BLaER1 (cell line): ENCODE data around the gene FNDC5.

ENCODE experiments used
- H3K27ac ChIP-seq: shearing (Covaris generic); formaldehyde crosslinking; 2 replicates; pipeline ENCODE4 v1.8.1; 2022
- H3K27me3 ChIP-seq: shearing (Covaris generic); formaldehyde crosslinking; 2 replicates; pipeline ENCODE4 v1.8.1; 2022
- H3K36me3 ChIP-seq: shearing (Covaris generic); formaldehyde crosslinking; 2 replicates; pipeline ENCODE4 v1.8.1; 2022
- H3K4me1 ChIP-seq: shearing (Covaris generic); formaldehyde crosslinking; 2 replicates; pipeline ENCODE4 v1.8.1; 2022
- H3K4me2 ChIP-seq: shearing (Covaris generic); formaldehyde crosslinking; 2 replicates; pipeline ENCODE4 v1.8.1; 2022
- H3K4me3 ChIP-seq: shearing (Covaris generic); formaldehyde crosslinking; 2 replicates; pipeline ENCODE4 v1.8.1; 2022
- H3K9ac ChIP-seq: shearing (Covaris generic); formaldehyde crosslinking; 2 replicates; pipeline ENCODE4 v1.8.1; 2022
- H3K9me3 ChIP-seq: shearing (Covaris generic); formaldehyde crosslinking; 2 replicates; pipeline ENCODE4 v1.8.1; 2022
- H4K20me1 ChIP-seq: shearing (Covaris generic); formaldehyde crosslinking; 2 replicates; pipeline ENCODE4 v1.8.1; 2022
- Cebpa-rat ChIP-seq: shearing (Covaris generic); IDR thresholded peaks from 2 replicates; pipeline ENCODE4 v1.8.1; 2022

FNDC5 gene

DNA sequence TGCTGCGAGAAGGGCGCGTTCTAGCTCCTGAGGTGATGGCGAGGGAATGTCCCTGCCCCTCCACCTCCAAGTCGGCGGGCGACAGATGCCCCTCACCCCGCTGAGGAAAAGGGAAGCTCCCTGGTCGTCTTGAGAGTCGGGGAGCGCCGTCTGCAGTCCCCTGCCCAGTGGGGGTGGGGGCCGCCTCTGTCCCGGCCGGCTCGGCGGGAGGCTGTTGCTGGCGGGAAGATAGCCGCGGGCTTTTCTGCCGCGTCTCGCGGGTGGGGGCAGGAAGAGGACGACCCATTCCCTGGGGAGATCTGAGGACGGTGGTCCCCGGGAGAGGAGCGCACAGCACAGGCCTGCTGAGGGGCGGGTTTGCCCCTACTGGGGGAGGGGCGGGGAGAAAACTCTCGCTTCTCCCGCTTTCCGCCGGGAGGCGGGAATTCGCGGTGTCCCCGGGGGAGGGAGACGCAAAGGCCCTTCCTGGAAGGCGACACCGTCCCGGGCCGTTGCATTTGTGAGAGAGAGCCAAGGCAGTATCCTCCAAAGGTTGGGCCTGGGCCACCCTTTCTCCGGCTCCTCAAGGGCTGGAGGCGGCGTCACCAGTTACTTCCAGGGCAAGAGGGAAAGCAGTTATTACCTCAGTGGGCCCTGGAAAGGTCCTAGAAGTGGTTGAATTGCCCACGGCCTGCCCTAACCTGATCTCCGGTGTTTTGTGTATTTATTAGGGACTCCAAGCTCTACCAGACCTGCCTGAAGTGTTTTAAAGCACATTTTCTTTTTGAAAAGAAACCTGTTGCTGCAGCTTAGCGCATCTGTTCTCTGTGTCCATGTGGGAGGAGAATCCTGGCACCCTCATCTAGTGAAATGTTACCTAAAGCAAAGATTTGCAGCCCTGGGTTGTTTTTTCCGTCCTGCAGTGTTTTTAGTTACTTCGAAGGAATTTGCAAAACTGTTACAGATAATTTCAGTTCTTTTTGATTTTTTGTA, 52.6 kb downstream of the FNDC5 start:
- peaks cover 6% of the 10 kb centered on the region; the same call in 1 of the 2 replicates for H3K9me3 ChIP-seq
- peak overlapping the region; percentile 100 for H3K27ac ChIP-seq
- peaks cover 71% of the 10 kb centered on the region for H3K4me1 ChIP-seq
- peak overlapping the region; percentile 99 for H3K4me3 ChIP-seq
- peak overlapping the region; percentile 100 for H3K9ac ChIP-seq
- peaks cover 42% of the 10 kb centered on the region for H3K36me3 ChIP-seq
- H3K4me2 ChIP-seq = peak overlapping the region; percentile 93
- TF ChIP-seq Cebpa-rat = no peak
- peaks cover 34% of the 10 kb centered on the region for H4K20me1 ChIP-seq
- H3K27me3 ChIP-seq = no peaks in the 10 kb centered on the region

DNA sequence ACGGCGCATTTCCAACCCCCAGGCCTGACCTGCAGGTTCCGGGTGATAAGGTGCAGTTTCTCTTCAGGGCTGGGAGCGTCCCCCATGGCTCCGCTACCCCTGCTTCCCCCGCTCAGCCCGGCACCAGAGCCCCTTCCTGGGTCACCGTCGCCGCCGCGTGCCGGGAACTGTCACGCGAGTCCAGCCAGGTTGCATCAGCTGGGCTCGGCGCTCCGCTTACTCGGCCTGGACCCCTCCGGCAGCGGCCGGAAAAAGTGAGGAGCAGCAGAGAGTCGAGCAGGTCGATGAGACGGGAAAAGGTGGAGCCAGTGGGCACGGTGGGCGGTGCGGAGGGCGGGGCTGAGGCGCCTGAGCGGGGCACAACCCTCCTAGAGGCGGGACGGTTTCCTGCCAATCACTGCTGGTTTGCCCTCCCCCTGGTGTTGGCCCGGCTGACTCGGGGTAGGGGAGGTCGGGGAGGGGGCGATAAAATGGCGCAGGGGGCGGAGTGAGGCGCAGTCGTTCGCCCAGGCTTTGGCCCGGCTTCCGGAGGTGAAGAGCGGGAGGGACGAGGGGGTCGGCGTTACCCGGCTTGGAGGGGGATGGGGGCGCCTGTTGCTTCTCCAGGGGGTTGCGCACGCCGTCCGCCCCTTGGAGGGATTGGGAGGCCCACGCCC, 53.4 kb downstream of the FNDC5 start, which contains the start of the genes S100PBP and YARS1:
S100PBP (plus strand) TSS at position 495 of the 656 bp plus-strand sequence. CDS start 8,447 bp downstream, outside the sequence.
YARS1 (minus strand) TSS at position 200 of the 656 bp plus-strand sequence; CDS start at position 86, 114 bp downstream.
- H3K4me3 ChIP-seq = peak within 1 kb of the TSS; percentile 99
- H3K36me3 ChIP-seq = peaks cover 50% of the 10 kb centered on the region
- H3K27ac ChIP-seq = peak within 1 kb of the TSS; percentile 100
- no peaks in the 10 kb centered on the region for H3K27me3 ChIP-seq
- peak; percentile 84 for TF ChIP-seq Cebpa-rat
- H4K20me1 ChIP-seq = peaks cover 36% of the 10 kb centered on the region
- H3K4me2 ChIP-seq = peak within 1 kb of the TSS; percentile 93
- peak within 1 kb of the TSS; percentile 100 for H3K9ac ChIP-seq
- peaks cover 6% of the 10 kb centered on the region; the same call in 1 of the 2 replicates for H3K9me3 ChIP-seq
- peaks cover 65% of the 10 kb centered on the region for H3K4me1 ChIP-seq

DNA sequence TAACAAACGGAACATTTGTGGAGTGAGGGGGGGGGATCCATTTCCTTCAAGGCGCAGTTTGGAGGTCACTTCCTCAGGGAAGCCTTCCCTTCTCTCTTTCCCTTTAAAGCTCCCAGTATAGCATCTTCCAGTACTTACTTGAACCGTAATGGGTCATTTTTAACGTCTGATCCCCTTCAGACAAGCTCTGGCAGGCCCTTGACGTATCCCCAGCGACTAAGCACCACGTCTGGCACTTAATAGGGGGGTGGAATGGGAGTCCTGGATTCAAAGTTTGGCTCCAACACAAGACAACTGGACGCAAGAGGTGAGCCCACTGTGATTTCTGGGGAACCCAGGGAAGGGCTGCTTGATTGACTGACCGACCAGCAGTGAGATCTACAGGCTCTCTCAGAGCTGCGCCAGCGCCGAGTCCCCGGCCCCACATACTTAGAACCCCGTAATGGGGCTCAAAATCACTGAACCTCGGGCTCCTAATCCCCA, 54.0 kb downstream of the FNDC5 start:
- no peaks in the 10 kb centered on the region for H3K27me3 ChIP-seq

DNA sequence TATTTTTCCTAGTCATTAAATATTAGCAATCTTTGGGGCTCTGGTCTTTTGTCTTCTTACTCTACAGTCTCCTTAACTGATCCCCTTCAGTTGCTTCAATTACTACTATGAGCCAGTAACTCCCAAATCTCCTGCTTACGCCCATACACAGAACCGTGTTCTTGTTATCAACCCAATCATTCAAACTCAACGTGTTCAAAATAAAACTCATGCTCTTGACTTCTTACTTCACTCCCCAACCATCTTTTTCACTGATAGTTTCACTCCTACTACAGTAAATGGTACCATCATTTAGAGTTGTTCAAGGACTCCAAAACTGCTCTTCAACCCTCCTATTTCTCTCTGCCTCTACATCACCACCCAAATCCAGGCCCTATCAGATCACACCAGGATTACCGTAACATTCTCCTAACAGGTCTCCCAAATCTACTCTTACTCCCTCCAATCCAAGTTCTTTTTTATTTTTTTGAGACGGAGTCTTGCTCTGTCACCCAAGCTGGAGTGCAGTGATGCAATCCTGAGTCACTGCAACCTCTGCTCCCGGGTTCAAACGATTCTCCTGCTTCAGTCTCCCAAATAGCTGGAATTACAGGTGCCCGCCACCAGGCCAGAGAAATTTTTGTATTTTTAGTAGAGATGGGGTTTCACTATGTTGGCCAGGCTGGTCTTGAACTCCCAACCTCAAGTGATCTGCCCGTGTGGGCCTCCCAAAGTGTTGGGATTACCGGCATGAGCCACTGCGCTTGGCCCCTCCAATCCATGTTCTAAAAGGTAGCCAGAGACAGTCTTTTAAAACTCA, 56.6 kb downstream of the FNDC5 start:
- Histone ChIP-seq H3K4me1 (peaks cover 37% of the 10 kb centered on the region), H3K4me2 (peak overlapping the region; percentile 12; the same call in 1 of the 2 replicates), H3K9me3 (no peaks in the 10 kb centered on the region; the same call in 1 of the 2 replicates), H3K27ac (no peak overlapping the region), H3K9ac (no peak overlapping the region), H3K36me3 (peaks cover 62% of the 10 kb centered on the region), H3K4me3 (no peak overlapping the region), H3K27me3 (no peaks in the 10 kb centered on the region), H4K20me1 (peaks cover 68% of the 10 kb centered on the region)
- TF ChIP-seq Cebpa-rat = no peak

More for the DNA sequence above, 54.0 kb downstream of the FNDC5 start:
- peak overlapping the region; percentile 99 for H3K4me3 ChIP-seq
- peaks cover 42% of the 10 kb centered on the region for H4K20me1 ChIP-seq
- H3K27ac ChIP-seq = peak overlapping the region; percentile 100
- peaks cover 5% of the 10 kb centered on the region; the same call in 1 of the 2 replicates for H3K9me3 ChIP-seq
- peak overlapping the region; percentile 100 for H3K9ac ChIP-seq
- no peak for TF ChIP-seq Cebpa-rat
- peaks cover 60% of the 10 kb centered on the region for H3K4me1 ChIP-seq
- peak overlapping the region; percentile 90 for H3K4me2 ChIP-seq
- H3K36me3 ChIP-seq = peaks cover 53% of the 10 kb centered on the region
